CD4-positive, alpha-beta T cell treated with Interferon alpha-2 for 1 hour (primary cell): ENCODE data around the gene TRIM44.

Experiments used
- DNase-seq, 2 donors: peaks; one replicate each; pipeline ENCODE4 v3.0.0-alpha.2; 2020 to 2022

The TRIM44 gene

DNA sequence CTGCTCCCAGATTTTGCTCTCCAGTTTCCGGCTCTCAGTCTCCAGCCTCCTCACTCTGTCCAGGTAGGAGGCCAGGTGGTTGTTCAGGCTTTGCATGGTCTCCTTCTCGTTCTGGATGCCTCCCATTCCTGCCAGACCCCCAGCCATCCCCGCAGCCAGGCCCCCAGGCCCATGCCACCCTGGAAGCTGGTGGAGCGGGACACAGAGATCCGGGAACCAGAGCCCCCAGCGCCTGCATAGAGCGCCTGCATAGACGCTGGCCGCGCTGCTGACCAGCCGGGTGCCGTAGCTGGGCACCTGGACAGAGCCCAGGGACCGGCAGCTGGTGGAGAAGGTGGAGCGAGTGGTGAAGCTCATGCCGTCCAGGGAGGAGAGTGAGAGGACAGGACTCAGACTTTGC, 198.6 kb downstream of the TRIM44 start:
- no peak for DNase-seq

DNA sequence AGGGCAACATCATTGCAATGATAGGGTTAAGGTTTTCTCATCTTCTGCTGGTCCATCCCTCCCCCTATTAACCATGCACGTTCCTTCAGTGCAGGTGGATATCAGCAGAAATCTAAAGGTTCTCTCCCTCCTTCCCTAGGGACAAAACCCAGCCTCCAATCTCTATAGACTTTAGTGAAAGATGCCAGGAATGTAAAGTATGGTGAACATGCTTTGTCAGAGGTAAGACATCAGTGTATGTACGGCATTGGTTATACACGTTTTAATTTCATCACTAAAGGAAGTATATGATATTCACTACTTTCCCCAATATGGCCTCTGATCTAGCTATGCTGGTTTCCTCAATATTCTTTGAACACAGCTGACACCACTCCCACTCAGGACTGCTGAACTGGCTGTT, 200.1 kb downstream of the TRIM44 start:
- no peak for DNase-seq

- DNase-seq = no peak
These were observed 201.6 kb downstream of the TRIM44 start for GRCh38 chr11:35864131-35864530.

DNA sequence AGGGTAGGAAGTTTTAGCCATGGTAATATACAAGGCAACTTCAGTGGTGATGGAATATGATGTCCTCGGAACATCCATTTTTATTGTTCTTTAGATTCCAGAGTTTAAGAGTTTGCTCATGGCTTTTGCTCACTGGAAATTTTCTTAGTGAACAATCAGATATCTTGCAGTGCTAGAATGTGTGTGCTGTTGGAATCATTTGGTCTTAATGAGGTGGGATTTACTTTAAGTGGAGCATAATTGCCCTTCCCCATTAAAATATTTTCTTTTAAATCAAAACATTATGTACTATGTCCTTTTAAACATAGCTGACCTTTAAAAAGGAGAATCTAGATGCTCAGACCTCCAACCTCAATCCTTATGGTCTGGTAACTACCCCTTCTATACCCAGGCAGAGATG, 204.0 kb downstream of the TRIM44 start:
- no peak for DNase-seq
